GM12864 (cell line): ENCODE measurements around the gene HHAT.

ENCODE experiments used
- DNase-seq: peaks from one replicate; pipeline ENCODE4 v3.0.0-alpha.2; 2011; ENCODE audit warnings: low read depth
- H3K4me3 ChIP-seq: 2 replicates; pipeline ENCODE4 v1.5.1; 2011; ENCODE audit warnings: mild to moderate bottlenecking, low read depth, low read length, control low read depth
- TF ChIP-seq, protein P1 (sequence below): IDR thresholded peaks from 2 replicates; pipeline ENCODE4 v1.5.1; 2011; ENCODE audit warnings: low read depth, mild to moderate bottlenecking, moderate library complexity, low read length, control low read depth, inconsistent platforms; ENCODE audit errors: missing control alignments

Gene HHAT

DNA sequence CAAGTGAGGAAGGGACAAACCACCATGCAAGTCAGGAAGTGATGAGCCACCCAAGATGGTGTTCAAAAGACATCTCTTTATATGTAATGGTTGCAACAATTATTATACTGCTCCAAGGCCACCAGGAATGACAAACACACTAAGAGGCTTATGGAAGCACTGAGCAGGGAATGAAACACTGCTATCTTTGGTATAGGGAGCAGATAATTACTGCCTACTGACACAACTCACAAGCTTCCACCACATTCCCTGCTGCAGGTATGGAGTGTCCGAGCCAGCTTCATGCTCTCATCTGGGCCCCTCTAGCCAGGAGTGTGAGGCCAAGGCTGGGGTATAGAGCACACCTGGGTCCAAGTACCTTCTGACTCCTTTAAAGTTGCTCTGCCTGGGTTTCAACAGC, 371.4 kb downstream of the HHAT start:
- no peak for DNase-seq
- TF ChIP-seq, protein P1, sequence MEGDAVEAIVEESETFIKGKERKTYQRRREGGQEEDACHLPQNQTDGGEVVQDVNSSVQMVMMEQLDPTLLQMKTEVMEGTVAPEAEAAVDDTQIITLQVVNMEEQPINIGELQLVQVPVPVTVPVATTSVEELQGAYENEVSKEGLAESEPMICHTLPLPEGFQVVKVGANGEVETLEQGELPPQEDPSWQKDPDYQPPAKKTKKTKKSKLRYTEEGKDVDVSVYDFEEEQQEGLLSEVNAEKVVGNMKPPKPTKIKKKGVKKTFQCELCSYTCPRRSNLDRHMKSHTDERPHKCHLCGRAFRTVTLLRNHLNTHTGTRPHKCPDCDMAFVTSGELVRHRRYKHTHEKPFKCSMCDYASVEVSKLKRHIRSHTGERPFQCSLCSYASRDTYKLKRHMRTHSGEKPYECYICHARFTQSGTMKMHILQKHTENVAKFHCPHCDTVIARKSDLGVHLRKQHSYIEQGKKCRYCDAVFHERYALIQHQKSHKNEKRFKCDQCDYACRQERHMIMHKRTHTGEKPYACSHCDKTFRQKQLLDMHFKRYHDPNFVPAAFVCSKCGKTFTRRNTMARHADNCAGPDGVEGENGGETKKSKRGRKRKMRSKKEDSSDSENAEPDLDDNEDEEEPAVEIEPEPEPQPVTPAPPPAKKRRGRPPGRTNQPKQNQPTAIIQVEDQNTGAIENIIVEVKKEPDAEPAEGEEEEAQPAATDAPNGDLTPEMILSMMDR = no peak
- H3K4me3 ChIP-seq = no peak overlapping the region

DNA sequence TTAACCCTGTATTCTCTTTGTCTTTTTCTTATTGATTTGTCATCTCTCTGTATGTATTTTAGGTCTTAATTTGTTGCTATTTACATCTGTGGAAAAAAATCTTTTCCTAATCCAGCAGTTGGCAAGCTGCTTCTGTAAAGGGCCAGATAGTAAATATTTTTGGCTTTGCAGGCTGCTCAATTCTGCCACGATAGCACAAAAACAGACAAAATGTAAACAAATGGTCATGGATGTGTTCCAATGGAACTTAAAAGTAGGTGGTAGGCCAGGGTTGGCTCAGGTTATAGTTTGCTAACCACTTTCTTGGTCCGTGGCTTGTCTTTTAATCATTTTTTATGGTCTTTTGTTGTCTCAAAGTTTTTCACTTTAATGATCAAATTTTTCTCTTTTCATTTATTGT, 371.8 kb downstream of the HHAT start:
- TF ChIP-seq, protein P1 = no peak
- H3K4me3 ChIP-seq = no peak overlapping the region
- no peak for DNase-seq

DNA sequence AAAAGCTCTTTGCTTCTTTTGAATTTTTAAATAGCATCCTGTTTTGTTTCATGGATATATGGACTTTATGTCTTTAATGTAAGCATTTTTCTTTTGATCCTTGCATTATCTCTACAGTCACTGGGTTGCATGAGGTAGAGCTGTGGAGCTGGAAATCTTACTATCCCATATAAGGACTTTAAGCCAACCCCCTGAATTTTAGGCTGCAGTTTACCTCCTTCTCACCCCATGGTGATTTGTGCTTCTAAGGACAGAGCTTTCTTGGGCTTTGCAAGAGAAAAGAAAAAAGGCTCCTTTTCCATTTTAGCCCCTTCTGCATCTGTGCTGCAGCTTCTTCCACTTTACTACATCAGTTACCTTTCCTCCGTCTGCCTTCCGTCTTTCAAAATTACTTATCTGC, 373.8 kb downstream of the HHAT start:
- H3K4me3 ChIP-seq = no peak overlapping the region
- DNase-seq = no peak
- TF ChIP-seq, protein P1 = no peak

DNA sequence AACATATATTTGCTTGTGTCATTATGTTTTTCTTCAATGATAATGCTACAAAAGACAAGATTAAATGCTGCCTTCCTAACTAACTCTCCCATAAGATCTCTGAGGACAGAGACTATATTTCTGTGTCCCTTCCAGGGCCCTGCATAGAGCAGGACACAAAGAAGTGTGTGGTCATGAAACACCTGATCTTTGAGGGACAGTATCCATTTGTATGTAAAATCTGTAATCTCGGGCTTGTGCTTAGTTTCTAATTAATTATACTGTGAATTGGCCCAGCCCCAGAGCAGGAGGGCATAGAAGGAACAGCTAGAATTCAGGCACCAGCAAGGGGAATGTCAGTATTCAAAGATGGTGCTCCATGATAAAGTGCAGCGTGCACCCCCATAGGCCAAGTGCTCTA, 374.9 kb downstream of the HHAT start:
- no peak overlapping the region for H3K4me3 ChIP-seq
- no peak for DNase-seq
- TF ChIP-seq, protein P1 = no peak

DNA sequence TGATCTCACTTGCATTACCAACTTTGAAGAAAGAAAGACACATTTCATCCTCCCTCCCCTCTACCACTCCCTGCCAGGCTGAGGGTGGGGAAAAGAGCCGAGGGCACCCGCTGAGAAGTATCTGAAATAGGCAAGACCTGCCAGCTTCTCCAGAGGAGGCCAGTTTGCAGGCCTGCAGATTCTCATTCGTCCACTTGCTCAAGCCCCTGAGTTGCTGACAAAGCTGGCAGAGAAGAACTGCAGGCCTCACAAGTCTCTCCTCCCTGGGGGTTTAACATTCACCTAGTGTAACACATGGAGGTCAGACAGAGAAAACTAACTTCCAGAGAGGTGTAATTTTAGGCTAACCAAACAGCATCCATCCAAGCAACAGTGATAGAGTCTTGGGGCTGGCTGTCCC, 376.4 kb downstream of the HHAT start:
- TF ChIP-seq, protein P1 = no peak
- DNase-seq = no peak
- no peak overlapping the region for H3K4me3 ChIP-seq

DNA sequence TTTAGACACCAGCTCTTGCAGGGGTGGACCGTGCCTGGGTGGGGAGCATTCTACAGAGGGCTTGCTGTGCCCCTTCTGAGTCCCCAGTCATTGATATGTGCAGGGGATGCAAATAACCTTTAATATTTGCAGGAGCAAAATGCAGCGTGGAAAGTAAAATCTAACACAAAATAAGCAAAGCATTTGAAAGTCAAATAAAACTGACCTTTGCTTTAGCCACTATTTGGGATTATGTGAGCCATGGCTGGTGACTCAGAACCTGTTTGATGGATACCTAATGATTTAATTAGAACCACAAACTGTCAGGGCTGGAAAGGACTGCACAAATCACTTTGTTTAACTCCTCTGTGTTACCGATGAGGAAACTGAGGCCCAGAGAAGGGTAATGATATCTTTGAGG, 377.5 kb downstream of the HHAT start:
- no peak for DNase-seq
- H3K4me3 ChIP-seq = no peak overlapping the region
- TF ChIP-seq, protein P1 = no peak

DNA sequence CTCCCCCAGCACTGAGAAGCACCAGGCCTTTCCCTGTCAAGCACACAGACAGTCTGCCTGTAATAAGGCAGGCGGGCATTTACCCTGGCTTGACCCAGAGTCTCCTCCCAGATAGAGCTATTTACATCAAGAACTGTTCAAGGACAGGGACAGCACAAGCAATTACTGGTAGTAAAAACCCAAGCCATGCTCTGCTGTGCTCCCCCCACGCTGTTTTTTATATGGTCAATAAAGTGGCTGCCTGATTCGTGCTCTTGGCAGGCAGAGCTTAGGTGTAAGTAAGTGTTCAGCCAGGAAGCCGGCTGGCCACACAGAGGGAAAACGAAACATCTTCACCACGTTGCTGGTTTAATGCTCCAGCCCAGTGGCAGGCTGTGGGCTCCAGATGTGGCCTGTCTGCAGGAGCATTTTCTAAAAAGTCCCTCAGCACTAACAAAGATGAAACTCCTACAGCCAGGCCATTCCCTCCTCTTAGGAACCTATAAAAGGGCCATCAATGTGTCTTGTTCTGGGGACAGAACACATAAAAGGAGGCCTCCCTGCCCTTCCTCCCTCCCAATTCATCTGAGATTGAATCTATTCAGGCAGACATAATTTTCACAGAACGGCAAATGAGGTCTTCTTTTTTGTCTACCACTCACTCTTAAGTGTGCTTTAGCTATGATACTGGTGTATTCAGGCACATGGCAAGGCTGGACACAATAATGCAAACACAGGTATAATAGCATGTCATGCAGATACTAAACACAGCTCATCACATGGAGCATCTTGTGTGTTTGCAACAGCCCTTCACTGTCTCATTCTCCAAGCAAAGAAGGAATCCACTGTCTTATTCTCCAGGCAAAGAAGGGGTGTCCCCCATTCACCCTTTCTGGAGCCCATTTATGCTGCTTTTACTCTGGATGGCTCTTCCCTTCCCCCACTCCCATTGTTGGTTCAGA, 378.9 kb downstream of the HHAT start:
- H3K4me3 ChIP-seq = no peak overlapping the region
- DNase-seq = no peak
- TF ChIP-seq, protein P1 = no peak
